G401.6 (cell line): Measurements from ENCODE around the gene MTR.

Source experiments
- FAIRE-seq: peaks from 2 replicates; lab custom pipeline; 2012; peaks lifted over from hg19 to GRCh38; lab: Jason Lieb, UNC

Gene MTR

DNA sequence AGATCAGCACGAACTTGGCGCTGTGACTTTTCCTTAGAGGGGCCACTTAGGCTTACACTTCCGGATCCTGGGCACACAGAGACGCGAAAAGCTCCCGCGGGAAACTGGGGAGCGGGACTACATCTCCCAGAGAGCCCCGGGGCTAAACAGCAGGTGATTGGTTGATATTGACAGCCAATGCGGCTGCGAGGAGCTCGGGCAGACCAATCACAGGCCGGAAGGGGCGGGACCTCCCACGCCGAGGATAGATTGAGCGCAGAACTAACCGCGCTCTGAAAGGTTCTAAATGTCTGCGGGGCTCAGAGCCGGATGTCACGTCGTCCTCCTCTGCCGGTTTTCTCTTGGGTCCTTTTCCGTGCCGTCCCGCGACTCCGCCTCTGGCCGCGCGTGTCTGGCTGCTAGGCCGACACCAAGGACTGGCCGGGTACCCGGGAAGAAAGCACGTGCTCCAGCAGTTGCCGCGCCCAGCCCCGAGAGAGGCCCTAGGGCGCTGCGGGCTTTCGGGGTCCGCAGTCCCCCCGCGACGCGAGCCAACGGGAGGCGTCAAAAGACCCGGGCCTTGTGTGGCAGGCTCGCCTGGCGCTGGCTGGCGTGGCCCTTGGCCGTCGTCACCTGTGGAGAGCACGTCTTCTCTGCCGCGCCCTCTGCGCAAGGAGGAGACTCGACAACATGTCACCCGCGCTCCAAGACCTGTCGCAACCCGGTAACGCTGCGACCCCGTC is at the start of gene MTR:
Gene MTR, plus strand, starts transcription at position 258 of the 722 bp plus-strand sequence. Its CDS starts 412 bp downstream, at position 670.
- peak; percentile 98 for FAIRE-seq

DNA sequence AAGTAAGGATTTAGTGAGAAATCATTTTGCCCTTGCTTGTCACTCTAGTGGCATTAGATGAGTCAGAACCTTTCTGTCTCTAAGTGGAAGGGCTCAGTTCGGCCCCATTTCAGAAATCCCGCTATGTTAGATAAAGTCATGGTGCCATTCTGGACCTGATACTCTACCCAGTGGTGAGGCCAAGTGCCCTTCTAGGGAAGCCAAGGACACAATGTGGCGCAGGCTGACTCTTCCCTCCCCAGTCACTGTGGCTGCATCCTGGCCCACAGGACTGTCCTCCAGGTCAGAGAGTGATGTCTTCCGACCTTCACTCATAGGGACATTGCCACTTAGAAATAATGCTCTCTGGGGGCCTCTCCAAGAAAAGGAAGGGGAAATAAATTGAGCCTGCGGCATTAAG is 48.3 kb upstream of the MTR start:
- FAIRE-seq, result no peak

DNA sequence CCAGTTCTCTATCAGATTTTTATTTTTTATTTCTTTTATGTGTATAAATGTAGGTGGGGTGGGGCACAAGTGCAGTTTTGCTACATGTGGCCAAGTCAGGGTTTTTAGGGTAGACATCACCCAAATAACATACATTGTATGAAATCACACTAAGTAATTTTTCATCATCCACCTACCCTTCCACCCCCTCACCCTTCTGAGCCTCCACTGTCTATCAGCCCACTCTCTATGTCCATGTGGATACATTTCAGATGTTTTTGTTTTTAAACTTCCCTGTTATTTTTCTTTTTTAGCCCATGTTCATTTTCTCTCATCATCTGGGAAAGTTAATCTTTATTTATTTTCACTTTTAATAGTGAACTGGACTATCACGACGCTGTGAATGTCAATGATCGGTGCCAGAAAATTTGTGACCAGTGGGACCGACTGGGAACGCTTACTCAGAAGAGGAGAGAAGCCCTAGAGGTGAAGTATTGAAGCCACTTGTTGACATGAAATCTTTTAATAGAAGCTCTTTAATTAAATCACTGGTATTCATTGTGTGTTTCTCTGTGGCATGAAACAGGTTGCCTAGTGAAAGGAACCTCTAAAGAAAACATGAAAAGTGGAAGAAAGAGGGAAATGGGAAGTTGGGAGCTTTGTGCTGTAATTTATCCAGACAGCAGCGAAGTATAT is 47.6 kb upstream of the MTR start:
- FAIRE-seq, result no peak

DNA sequence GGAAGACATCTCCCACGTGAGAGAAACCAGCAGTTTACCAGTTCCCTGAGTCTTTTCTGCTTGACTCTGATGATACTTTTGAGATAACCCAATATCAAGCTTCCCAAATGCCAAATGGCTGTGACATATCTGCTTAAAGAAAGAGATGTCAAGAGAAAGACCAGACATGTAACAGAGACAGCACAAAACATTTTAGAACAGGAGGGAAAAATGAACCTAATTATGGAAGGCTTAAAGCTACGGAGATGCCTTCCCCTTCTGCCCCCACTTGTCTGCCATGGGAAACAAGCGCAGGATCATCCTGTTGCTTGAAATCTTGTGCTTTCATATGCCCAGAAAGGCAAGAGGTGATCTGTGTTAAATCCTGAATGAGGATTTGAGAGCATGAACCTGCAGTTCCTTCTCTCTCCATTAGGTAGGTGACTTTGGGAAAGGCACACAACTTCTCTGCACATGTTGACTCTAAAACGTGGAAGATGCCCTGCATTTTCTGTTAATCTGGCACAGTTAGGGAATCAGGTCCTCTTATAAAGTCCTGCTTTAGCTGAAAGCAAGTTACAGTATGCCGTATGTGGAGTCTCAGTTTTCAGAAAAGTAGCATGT is 46.7 kb upstream of the MTR start:
- no peak for FAIRE-seq

DNA sequence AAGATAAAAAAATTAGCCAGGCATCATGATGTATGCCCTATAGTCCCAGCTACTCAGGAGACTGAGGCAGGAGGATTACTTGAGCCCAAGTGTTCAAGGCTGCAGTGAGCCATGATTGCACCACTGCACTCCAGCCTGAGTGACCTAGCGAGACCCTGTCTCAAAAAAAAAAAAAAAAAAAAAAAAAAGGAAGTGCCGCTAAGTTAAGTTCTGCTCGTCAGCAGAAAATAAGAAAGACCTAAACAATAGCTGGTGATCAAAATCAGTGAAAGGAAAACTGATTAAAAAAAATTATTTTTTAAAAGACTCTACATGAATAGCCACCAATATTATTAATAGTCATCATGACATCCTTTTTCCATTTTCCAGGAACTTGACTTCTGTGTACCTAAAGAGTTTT is 44.2 kb upstream of the MTR start:
- FAIRE-seq, result no peak

DNA sequence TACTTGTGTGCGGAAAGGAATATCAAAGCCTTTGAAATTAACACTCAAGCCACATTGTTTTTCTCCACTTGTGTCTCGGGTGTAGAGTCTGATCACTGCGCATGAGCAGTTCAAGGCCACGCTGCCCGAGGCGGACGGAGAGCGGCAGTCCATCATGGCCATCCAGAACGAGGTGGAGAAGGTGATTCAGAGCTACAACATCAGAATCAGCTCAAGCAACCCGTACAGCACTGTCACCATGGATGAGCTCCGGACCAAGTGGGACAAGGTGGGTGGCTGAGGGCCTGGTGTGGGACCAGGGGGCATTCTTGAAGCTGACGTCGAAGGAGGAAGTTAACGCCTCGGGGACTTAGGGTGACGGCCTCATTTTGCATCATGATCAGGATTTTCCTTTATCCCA is 43.7 kb upstream of the MTR start:
- FAIRE-seq, result no peak

DNA sequence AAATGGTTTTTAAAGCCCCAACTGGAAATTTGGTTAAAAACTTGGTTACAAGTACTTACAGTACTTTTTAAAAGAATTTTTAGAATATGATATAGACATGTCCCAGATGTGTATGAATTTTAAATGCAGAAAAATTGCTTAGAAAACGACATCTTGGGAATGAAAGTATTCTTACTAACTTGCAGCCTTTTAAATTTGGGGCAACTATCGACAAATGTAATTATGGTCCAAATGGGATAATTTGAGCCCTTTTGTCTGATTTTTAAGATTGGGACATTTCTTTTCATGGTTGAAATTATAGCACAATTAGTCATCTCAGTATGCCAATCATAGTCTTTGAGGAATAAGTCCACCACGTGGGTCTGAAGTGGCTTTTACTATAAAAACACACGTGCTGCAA is 43.2 kb upstream of the MTR start:
- no peak for FAIRE-seq

DNA sequence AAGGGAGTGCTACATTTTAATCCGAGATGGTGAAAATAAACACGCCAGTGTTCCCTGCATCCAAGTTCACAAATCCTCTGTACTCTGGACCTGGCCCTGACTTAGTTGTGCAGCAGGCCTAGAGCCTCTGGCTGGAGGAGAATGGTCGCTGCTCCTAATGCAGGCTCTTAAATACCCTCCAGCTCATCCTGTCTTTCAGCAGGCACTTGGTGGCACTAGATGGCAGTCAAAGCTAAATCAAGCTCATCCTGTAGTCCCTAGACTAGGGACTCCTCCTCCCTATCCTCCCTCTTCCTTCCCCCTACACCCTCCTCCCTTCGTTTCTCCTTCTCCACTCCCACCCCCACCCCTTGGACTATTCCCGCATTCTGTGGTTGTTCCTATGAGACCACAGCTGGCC is 41.6 kb upstream of the MTR start:
- no peak for FAIRE-seq

DNA sequence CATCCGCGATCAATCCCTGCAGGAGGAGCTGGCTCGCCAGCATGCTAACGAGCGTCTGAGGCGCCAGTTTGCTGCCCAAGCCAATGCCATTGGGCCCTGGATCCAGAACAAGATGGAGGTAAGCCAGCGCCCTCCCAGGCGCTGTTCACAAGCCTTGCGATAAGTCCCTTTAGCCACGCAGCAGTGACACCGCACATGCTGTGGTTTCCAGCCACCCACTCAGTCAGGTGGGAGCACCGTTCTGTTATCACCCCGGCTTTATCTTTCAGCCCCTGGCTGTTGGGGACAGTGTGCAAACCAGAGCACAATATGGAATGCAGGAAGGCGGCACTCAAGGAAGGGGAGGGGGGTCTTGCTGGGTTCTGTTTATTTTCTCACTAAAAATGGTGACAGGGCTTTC is 41.1 kb upstream of the MTR start:
- no peak for FAIRE-seq

DNA sequence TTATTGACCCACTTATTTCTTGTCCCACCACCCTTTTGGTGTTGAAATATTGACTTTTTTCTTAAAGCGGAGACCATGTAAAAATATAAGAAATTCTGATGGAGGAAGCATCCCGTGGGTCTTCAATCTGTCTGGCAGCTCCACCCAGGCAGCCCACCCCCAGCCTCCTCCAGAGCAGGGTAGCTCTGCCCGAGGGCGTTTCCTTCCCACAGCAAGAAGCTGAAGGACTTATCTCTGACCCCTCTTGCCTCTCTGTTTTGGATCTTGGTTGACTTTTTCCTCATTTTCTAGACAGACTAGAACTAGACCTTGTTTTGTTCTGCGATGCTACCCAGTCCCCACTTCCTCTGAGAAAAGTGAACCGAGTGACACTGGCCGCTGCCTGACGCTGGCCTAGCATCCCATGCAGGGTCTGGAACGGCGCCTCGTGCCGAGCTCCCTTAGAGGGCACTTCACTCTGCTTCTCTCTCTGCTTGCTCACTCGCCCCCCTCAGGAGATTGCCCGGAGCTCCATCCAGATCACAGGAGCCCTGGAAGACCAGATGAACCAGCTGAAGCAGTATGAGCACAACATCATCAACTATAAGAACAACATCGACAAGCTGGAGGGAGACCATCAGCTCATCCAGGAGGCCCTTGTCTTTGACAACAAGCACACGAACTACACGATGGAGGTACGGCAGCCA is 40.4 kb upstream of the MTR start:
- FAIRE-seq, result no peak

DNA sequence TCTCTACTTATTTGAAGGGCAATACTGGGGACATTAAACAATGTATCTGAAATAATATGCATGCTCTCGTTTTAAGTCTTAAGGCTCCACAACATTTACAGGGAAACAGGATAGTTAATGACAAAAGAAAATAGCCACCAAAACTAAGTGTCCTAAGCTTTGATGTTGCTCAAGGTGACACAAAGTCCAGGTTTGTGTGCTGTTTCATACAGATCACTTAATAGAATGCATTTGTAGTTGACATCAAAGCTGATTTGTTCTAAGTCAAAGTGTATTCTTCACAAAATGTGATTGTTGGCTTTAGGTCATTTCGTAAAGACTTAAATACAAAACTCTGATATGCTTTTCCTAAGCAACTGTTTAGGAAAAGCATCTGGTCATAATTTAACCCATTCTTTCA is 37.5 kb upstream of the MTR start:
- no peak for FAIRE-seq

DNA sequence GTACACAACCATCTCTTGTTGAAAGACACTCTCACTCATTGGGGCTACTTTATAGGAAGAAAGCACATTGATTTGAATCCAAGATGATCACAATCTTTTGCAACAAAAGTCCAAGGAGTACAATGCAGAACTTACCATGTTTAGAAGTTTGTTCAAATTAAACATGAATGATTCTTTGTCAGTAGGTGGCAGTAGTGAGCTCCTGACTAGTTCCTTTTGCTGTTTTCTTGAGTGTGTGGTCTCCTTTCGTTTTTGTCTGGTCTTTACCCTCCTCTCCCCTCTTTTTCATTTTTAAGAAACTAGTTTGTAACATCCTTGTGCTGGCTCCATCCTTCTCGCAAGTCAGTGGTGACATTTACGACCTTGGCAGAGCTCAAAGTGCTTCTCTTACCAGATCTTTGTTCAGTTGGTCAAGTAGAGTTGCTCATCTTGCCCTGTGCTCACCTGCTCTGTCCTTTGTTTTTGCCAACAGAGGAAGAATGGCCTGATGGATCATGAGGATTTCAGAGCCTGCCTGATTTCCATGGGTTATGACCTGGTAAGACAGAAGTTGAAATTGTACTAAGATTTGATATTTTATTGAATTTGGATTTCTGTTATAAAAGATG is 35.7 kb upstream of the MTR start:
- FAIRE-seq, result peak; percentile 82

DNA sequence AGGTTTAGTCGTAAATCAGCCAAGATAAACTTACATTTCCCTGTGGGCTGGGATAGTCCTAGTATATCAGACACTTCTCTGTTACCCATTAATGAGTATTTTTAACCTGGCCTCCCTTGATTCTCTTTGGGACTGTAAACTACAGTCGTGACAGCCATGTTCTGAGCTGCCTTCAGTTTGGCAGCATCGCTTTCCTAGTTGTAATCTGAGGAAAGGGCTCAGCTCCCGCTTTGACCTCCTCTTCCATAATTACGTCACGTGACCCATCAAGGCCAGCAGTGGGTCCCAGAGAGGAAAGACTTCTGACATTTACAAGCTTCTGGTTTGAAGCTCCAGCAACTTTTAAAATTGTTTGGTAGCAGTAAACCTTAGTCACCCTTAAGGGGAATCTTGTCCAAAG is 34.6 kb upstream of the MTR start:
- no peak for FAIRE-seq

DNA sequence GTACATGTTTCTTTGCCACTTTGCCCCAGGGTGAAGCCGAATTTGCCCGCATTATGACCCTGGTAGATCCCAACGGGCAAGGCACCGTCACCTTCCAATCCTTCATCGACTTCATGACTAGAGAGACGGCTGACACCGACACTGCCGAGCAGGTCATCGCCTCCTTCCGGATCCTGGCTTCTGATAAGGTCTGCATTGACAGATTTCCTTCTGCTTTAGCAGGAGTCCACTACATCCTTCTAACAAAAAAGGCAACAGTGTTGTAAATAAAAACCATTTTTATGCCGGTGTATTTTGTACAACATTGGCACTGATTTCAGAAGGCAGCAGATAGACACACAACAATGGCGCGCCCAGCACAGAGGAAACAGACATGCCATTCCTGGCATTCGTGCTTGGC is 34.1 kb upstream of the MTR start:
- no peak for FAIRE-seq

DNA sequence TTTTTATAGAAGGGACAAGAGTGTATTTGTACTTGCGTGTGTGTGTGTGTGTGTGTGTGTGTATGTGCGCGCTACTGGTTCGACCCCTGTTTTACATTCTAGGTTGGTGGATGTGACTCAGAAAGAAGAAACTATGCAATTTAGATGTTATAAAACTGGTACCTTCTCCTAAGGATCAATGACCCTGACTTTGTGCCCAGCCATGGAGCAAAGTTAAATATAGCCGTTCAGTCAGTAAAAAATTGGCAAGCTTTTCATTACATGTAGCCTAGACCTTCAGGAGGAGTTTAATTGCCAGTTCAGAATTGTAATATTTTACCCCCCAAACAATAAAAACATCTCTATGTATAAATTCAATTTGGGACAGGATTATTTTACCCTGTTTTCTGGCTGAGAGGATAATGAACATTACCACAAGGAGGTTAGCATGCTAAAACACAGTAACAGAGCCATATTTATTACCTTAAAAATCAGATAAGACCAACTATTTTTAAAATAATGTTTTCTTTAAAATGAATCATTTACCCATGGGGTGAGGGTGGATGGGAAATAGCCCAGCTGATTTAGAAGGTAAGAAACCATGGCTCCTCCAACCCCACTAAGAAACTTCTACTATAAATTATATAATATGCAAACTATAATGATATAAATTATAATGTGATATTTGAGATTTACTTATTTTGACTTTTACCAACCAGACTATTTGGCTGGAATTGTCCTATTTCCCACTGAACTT is 33.5 kb upstream of the MTR start:
- FAIRE-seq, result no peak

DNA sequence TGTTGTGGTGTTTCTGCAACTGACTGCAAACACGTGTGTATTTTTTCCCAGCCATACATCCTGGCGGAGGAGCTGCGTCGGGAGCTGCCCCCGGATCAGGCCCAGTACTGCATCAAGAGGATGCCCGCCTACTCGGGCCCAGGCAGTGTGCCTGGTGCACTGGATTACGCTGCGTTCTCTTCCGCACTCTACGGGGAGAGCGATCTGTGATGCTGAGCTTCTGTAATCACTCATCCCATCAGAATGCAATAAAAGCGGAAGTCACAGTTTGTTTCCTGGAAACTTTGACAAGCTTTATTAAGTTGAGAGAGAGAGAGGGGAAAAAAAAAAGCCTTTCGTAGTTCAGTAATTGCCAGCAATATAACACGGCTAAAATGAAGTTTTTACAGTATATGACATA is 32.7 kb upstream of the MTR start:
- FAIRE-seq, result no peak

DNA sequence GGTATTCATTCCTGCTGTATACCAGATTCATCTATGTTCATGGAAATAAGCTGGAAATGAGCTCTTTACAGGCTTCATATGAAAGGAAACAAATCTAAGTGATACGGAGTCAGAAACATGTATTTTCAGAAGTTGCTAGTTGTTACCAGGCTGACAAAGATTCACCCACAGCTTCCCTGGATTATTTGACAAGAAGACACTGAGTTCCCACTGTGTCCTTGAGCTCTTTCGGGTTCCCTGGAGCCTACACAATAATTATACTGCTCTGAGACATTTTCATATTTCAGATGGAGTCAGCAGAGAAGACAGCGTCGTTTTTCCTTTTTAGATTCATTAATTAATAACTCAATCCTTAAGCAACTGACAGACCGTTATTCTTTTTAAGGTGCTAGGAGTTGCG is 29.3 kb upstream of the MTR start:
- FAIRE-seq, result no peak

DNA sequence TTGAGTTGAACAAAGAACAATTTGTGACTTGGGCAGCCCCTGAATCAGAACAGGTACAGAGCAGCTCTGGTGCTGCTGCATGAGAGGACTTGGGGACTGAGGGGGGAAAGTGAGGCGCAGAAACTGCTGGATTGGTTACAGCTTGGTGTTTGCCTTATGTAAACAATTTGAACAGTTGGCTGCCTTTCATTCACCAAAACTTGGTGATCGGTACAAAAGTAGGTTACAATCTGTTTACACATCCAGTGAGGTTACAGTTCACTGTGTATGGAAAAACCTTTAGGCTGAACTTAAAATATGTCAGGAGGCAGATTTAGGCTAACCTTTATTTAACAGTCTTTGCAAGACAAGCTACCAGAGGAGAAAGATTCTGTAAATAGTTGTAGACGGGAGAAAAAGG is 28.6 kb upstream of the MTR start:
- no peak for FAIRE-seq

DNA sequence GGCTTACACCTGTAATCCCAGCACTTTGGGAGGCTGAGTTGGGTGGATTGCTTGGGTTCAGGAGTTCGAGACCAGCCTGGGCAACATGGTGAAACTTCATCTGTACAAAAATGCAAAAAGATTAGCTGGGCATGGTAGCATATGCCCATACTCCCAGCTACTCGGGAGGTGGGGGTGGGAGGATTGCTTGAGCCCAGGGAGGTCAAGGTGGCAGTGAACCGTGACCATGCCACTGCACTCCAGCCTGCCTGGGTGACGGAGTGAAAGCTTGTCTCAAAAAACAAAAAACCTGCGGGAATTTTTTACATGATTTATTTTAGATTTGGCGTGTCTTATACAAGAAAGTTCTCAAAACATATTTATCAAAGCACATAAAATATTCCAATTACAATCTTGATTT is 27.8 kb upstream of the MTR start:
- no peak for FAIRE-seq

DNA sequence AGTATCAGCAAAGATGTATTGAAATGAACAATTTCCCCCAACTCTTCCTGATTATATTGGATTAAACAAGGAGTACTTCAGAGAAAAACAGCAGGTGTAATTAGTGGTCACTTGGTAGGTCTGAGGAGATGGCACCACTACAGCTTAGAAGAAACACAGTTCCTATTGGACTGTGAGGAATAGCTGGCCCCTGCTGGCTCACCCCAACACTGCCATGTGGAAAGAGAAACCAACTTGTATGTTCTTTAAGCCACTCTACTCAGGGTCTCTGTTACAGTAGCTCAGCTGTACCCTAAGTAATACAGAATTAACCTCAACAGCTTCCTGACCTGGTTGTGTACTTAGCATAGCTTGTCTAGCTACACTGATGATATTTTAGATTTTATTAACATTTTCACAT is 26.5 kb upstream of the MTR start:
- no peak for FAIRE-seq

DNA sequence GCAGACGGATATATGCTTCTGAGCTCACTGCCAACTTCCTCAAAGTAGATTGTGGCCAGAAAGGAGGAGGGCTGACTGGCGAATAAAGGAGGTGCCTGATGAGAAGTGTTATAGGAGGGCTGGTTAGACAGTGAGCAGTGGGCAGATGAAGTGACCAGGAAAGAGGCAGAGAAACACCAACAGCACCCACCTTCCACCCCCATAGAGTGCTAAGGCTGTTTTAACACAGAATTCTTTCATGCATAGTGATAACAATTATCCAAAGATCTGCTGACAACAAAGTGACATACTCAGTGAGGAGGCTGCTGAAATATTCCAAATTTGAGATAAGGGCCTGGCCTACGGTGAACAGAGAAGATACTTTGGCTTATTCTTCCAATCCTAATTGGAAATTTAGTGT is 21.2 kb upstream of the MTR start:
- FAIRE-seq, result no peak

DNA sequence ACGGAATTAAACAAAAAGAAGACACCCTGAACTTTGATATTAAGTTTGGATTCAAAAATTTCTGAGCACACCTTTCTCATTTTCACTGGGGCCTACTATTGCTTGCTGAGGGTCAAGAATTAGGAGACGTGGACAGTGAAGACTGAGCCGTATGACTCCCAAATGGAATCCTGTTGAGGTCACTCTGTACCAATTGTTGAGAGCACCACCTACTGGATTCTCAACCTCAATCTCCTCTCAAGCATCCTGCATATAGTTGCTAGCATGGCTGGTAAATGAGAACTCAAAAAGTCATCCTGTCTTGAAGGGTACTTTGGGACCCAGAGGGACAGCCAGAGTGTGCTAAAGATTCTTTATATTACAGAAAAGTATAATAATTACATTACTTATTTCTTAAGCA is 20.2 kb upstream of the MTR start:
- no peak for FAIRE-seq
